Mammary epithelial cell (primary cell): Measurements from ENCODE around the gene PLA2G2A.

ENCODE experiments used
- EZH2 ChIP-seq: IDR thresholded peaks from 2 replicates; pipeline ENCODE4 v1.6.1; 2012; ENCODE audit warnings: low read length, inconsistent platforms, borderline replicate concordance
- TF ChIP-seq, protein P1 (sequence below), 2 donors: IDR thresholded peaks in 1 of 2; conservative IDR thresholded peaks in 1 of 2; 2 replicates each; pipeline ENCODE4 v1.5.1; 2011 to 2012; ENCODE audit warnings: inconsistent platforms in 2 of 2, low read length in 2 of 2, mild to moderate bottlenecking in 2 of 2, control low read depth in 1 of 2, low read depth in 1 of 2; ENCODE audit not compliant: insufficient read depth in 1 of 2; ENCODE audit errors: extremely low read depth in 1 of 2

- TF ChIP-seq, protein P1, sequence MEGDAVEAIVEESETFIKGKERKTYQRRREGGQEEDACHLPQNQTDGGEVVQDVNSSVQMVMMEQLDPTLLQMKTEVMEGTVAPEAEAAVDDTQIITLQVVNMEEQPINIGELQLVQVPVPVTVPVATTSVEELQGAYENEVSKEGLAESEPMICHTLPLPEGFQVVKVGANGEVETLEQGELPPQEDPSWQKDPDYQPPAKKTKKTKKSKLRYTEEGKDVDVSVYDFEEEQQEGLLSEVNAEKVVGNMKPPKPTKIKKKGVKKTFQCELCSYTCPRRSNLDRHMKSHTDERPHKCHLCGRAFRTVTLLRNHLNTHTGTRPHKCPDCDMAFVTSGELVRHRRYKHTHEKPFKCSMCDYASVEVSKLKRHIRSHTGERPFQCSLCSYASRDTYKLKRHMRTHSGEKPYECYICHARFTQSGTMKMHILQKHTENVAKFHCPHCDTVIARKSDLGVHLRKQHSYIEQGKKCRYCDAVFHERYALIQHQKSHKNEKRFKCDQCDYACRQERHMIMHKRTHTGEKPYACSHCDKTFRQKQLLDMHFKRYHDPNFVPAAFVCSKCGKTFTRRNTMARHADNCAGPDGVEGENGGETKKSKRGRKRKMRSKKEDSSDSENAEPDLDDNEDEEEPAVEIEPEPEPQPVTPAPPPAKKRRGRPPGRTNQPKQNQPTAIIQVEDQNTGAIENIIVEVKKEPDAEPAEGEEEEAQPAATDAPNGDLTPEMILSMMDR (conservative IDR thresholded peaks at IDR 0.05 in 1 of 2, IDR thresholded peaks at IDR 0.05 in 1 of 2; ENCODE audit: extremely low read depth in 1 of 2, insufficient read depth in 1 of 2, low read depth in 1 of 2, low read length in 2 of 2), result no peak
- no peak for TF ChIP-seq EZH2
Observed at GRCh38 chr1:19949016-19949415, 30.4 kb downstream of the PLA2G2A start.
